ENCODE results near the gene SUMO2.
"Not testable (repeated sequence)": the region's sequence is repeated elsewhere in the genome, so short reads cannot be mapped to it uniquely, and the experiment has no call there.

The SUMO2 gene

GRCh38 chr17:75182569-75183436 is at the start of gene SUMO2:
Gene SUMO2, minus strand, starts transcription at chr17:75182959. Its CDS starts 125 bp downstream, at chr17:75182834.
- DNase-seq: peak; percentile 92

- no peak for DNase-seq
Measured at GRCh38 chr17:75231741-75232464, 49.1 kb upstream of the SUMO2 start.

- DNase-seq: no peak
Measured at GRCh38 chr17:75231071-75231470, 48.3 kb upstream of the SUMO2 start.

- no peak for DNase-seq
Measured at GRCh38 chr17:75228847-75229246, 46.1 kb upstream of the SUMO2 start.

- no peak for DNase-seq
Measured at GRCh38 chr17:75228305-75228704, 45.5 kb upstream of the SUMO2 start.

- DNase-seq: no peak
Measured at GRCh38 chr17:75227729-75228128, 45.0 kb upstream of the SUMO2 start.

GRCh38 chr17:75225016-75225415 is 42.3 kb upstream of the SUMO2 start:
- DNase-seq: no peak

- DNase-seq: no peak
Measured at GRCh38 chr17:75219815-75220214, 37.1 kb upstream of the SUMO2 start.

- DNase-seq: no peak
Measured at GRCh38 chr17:75218131-75218530, 35.4 kb upstream of the SUMO2 start.

- no peak for DNase-seq
Measured at GRCh38 chr17:75209061-75209460, 26.3 kb upstream of the SUMO2 start.

GRCh38 chr17:75208161-75208560 is 25.4 kb upstream of the SUMO2 start:
- DNase-seq: no peak

GRCh38 chr17:75207760-75208159 is 25.0 kb upstream of the SUMO2 start:
- DNase-seq: no peak

GRCh38 chr17:75207050-75207407 is 24.3 kb upstream of the SUMO2 start:
- DNase-seq: not testable (repeated sequence)

- no peak for DNase-seq
Measured at GRCh38 chr17:75205793-75206163, 23.0 kb upstream of the SUMO2 start.

- DNase-seq: peak; percentile 87 to 93
Measured at GRCh38 chr17:75205037-75205792, 22.5 kb upstream of the SUMO2 start, which contains the start of gene NUP85. Gene NUP85, plus strand, starts transcription at chr17:75205679. Its CDS starts 83 bp downstream, at chr17:75205762.

GRCh38 chr17:75199886-75200618 is 17.3 kb upstream of the SUMO2 start:
- DNase-seq: no peak

- no peak for DNase-seq
Measured at GRCh38 chr17:75194879-75195278, 12.1 kb upstream of the SUMO2 start.

- DNase-seq: no peak
Measured at GRCh38 chr17:75191584-75191983, 8.8 kb upstream of the SUMO2 start.

GRCh38 chr17:75188614-75189013 is 5.9 kb upstream of the SUMO2 start:
- DNase-seq: no peak

- no peak for DNase-seq
Measured at GRCh38 chr17:75183999-75184884, 1.5 kb upstream of the SUMO2 start.

- no peak for DNase-seq
Measured at GRCh38 chr17:75182319-75182568, 515 bp downstream of the SUMO2 start.

Measured in NCI-H187 (cell line).